GM13976 (cell line): ENCODE measurements around the gene CAPN10.
"Not testable (repeated sequence)": the region's sequence is repeated elsewhere in the genome, so short reads cannot be mapped to it uniquely, and the experiment has no call there.

ENCODE experiments used
- DNase-seq: peaks from one replicate; pipeline ENCODE4 v3.0.0; 2012; ENCODE audit warnings: low spot score
- in situ Hi-C: fragments of 300-500 bp; cut with MboI; formaldehyde crosslinking; loops from one replicate; pipeline ENCODE4 v1.12.0; 2022; ENCODE audit warnings: low sequenced_read_pairs, mixed read lengths, inconsistent platforms; ENCODE audit not compliant: unreplicated experiment
- TF ChIP-seq, protein P1 (sequence below): IDR thresholded peaks from 2 replicates; pipeline ENCODE4 v1.5.1; 2012; ENCODE audit warnings: borderline replicate concordance, mild to moderate bottlenecking; ENCODE audit not compliant: insufficient read depth; ENCODE audit errors: extremely low read depth, missing control alignments, control extremely low read depth

CAPN10 gene

DNA sequence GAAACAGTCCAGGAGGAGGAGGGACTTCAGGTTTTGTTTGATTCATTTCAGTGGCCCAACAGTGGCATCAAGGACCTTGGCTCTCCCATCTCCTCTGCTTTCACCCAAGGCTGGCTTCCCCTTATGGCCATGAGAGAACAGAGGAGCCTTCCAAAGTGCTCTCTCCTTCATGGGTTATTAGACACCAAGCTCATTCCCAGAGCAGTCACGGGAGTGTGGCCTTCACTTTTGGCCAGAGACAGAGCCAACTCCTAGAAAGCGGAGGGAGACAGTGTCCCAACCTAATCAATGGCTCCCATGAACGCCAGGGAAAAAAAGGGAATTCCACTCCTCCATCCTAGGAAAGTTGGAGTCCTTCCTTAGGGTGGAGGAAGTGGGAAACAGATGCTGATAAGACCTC, 27.2 kb upstream of the CAPN10 start:
- DNase-seq = no peak
- TF ChIP-seq, protein P1, sequence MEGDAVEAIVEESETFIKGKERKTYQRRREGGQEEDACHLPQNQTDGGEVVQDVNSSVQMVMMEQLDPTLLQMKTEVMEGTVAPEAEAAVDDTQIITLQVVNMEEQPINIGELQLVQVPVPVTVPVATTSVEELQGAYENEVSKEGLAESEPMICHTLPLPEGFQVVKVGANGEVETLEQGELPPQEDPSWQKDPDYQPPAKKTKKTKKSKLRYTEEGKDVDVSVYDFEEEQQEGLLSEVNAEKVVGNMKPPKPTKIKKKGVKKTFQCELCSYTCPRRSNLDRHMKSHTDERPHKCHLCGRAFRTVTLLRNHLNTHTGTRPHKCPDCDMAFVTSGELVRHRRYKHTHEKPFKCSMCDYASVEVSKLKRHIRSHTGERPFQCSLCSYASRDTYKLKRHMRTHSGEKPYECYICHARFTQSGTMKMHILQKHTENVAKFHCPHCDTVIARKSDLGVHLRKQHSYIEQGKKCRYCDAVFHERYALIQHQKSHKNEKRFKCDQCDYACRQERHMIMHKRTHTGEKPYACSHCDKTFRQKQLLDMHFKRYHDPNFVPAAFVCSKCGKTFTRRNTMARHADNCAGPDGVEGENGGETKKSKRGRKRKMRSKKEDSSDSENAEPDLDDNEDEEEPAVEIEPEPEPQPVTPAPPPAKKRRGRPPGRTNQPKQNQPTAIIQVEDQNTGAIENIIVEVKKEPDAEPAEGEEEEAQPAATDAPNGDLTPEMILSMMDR = no peak
- in situ Hi-C loops = no loop called here

DNA sequence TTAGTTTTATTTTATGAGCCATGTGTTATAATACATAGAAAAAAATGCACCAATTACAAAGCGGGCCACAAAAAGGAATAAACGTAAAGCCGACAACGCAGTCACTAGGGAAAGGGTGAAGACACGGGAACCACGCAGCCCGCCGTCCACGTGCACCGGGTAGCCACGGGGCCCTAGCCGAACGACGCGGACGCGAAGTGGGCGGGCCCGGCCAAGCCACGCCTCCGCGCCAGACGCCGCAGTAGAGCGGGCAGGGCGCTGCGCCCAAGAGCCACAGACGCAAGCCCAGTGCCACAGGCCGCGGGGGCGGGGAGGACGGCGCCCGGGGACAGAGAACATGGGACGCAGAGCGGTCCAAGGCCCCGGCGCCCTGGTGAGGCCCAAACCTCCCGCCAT, 26.5 kb upstream of the CAPN10 start, which contains the start of gene DUSP28:
Gene DUSP28 (plus strand): TSS at position 274 of the 396 bp plus-strand sequence. CDS start 328 bp downstream, outside the sequence.
- TF ChIP-seq, protein P1 = no peak
- DNase-seq = peak; percentile 92
- in situ Hi-C loops = no loop called here

DNA sequence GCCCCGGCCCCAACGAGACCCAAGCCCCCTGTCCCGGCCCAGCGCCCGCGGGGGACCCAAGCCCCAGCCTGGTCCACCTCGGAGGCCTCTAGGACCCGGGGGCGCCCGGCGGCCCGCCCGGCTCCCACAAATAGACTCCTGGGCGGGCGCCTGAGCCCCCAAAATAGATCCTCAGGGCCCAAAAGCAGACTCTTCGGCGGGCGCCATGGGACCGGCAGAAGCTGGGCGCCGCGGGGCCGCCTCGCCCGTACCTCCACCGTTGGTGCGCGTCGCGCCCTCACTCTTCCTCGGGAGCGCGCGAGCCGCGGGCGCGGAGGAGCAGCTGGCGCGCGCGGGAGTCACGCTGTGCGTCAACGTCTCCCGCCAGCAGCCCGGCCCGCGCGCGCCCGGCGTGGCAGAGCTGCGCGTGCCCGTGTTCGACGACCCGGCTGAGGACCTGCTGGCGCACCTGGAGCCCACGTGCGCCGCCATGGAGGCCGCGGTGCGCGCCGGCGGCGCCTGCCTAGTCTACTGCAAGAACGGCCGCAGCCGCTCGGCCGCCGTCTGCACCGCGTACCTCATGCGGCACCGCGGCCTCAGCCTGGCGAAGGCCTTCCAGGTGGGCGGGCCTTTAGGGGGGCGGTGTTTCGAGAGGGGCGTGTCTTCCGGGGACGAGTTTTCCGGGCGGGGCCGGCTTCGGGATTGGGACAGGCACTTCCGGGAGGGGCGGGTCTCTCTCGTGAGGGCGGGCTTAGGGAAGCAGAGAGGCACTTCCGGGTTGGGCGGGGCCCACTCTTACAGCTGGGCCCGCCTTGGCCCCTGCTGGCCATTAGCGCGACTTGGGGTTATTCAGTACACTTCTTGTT, 25.8 kb upstream of the CAPN10 start:
- peak; percentile 97 for DNase-seq
- TF ChIP-seq, protein P1 = no peak
- in situ Hi-C loops = no loop called here

DNA sequence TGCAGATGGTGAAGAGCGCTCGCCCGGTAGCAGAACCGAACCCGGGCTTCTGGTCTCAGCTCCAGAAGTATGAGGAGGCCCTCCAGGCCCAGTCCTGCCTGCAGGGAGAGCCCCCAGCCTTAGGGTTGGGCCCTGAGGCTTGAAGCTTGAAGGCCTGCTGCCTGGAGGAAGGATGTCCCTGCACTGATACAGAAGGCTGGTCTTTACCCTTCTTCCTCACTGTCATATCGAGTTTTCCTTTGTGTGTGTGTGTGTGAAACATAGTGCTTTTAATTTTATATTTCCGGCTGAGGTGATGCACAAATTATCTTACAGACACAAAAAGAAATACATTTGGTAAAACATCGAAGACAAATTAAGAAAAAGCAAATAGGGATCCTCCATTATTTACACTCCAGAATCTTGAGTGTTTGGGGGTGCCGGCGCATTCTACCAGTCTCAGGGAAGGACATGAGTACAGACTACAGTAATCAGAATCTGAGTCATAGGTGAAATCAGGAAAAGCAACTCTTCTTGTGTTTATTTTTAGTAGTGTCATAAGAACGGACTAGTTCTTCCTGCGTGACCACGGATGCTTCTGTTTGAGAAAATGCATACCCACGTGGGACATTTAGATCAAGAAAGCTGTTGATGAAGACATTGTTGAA, 25.1 kb upstream of the CAPN10 start:
- peak; percentile 34 for DNase-seq
- in situ Hi-C loops = no loop called here

DNA sequence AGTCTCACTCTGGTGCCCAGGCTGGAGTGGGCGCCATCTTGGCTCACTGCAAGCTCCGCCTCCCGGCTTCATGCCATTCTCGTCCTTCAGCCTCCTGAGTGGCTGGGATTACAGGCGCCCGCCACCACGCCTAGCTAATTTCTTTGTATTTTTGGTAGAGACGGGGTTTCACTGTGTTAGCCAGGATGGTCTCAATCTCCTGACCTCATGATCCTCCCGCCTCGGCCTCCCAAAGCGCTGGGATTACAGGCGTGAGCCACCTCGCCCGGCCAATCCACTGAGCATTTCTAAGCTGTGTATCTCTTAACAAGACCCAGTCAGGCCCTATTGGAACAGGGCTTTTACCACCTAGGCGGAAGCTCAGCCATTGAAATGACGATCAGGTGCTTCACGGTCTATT, 23.3 kb upstream of the CAPN10 start:
- in situ Hi-C loops, DNase-seq: not testable (repeated sequence)

More for the DNA sequence above, 25.1 kb upstream of the CAPN10 start:
- TF ChIP-seq, protein P1 = no peak

DNA sequence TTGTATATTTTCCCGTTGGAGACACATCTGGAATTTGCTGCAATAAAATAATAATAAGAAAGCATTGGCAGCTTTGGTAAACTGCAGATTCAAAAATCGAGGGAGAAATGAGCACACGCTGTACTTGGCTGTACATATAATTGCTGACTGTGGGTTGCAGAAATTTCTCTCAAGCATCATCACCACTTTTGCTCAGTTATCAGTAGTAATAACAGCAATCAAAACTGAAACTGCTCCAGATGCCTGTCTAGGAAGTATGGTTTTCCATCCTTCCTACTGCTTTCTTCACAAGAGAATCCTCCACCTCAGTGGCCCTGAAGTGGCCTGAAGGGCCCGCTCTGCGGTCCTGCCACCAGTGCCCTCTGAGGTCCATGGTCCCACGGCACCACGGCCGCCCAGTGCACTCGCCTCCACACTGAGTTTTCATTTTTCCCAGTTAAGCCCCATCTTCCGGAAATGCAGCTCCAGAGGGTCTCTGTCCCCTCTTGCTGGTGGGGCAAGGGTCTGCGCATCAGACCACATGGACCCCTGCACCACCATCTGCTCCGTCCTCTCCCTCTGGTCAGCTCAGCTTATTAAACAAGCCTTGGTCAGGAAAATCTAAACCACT, 22.5 kb upstream of the CAPN10 start:
- DNase-seq = no peak
- in situ Hi-C loops = no loop called here
- TF ChIP-seq, protein P1 = no peak
